Measurements from ENCODE around the gene SPOPL.
"Not testable (repeated sequence)": the region's sequence is repeated elsewhere in the genome, so short reads cannot be mapped to it uniquely, and the experiment has no call there.

The SPOPL gene

DNA sequence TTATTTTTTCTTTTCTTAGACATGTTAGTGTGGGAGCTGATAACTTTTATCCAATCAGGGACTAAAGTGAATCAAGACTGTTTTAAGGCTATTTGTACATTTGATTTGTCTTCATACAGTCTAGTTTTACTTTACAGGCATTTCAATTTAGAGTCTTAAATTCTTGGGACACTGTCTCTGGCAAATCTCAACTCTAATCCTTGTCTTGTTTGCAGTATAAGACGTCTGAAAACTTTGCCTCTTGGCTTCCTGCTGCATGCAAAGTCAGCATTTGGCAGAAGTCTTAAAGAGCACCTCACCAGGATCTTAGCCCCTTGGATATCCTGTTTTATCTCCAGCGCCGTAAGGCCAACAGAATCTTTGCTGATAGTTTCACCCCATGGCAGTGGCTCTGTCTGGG is 30.3 kb downstream of the SPOPL start:
- DNase-seq, result no peak

DNA sequence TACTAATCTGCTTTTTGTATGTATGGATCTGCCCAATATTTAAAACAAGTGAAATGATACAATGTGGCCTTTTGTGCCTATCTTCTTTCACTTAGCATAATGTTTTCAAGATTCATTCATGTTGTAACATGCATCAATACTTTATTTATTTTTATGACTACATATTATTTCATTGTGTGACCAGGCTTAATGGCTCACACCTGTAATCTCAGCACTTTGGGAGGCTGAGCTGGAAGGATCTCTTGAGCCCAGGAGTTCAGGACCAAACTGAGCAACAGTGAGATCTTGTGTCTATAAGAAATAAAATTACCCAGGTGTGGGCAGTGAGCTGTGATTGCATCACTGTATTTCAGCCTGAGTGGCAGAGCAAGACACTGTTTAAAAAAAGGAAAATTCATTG is 33.2 kb downstream of the SPOPL start:
- DNase-seq, result no peak

DNA sequence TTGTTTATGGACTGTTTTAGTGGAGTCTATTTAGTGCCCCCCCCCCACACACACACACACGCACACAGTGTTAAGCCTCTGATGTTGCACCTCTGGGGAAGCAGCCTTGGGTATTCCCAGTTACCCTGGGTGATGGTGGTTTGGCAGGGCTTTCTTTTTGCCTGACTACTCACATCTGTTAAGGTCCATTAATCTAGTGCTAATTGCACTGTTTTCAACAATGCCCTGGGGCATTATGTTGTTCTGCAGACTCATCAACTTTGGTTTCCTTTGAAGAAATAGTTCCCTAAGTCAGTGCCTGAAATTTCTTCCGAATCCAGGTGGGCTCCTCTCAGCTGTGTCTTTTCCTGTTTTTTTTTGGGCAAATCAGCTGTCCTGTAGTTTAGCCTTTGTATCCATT is 34.7 kb downstream of the SPOPL start:
- no peak for DNase-seq

DNA sequence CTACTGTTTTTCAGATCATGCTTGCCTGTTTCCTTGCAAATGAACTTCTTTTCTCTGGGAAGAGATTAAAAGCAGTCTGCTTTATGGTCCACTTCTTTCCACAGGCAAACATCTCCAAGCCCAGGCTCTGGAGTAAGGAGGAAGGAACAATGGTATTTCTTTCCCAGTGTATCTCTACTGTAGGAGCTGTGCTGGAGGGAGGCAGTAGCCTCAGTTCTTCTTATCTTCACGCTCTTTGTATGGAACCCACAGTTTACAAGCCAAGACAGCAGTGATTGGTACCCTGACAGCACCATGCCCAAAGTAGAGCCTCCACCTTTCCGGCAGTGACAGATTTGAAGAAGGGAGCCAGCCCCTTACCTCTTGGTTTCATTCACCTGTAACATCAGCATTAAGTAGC is 35.2 kb downstream of the SPOPL start:
- DNase-seq, result no peak

DNA sequence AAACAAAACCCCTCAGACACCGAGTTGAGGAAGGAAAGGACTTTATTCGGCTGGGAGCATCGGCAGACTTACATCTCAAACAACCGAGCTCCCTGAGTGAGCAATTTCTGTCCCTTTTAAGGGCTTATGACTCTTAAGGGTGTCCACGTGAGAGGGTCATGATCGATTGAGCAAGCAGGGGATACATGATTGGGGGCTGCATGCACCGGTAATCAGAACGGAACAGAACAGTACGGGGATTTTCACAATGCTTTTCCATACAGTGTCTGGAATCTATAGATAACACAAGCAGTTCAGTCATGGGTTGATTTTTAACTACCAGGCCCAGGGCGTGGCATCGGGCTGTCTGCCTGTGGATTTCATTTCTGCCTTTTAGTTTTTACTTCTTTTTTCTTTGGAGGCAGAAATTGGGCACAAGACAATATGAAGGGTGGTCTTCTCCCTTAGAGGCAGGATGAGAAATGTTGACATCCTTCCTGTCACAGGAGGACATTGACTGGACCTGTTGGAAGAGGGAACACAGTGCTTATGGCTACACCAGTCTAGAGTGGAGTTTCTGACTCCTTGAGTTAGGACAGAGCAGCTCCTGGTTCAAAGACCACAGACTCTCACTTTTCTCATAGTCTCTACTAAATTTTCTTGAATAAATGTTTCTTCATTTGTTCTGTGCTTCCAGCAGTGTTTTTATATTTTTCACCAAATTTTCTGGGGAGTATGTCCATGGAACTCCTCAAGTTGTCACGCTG is 35.8 kb downstream of the SPOPL start:
- no peak for DNase-seq

DNA sequence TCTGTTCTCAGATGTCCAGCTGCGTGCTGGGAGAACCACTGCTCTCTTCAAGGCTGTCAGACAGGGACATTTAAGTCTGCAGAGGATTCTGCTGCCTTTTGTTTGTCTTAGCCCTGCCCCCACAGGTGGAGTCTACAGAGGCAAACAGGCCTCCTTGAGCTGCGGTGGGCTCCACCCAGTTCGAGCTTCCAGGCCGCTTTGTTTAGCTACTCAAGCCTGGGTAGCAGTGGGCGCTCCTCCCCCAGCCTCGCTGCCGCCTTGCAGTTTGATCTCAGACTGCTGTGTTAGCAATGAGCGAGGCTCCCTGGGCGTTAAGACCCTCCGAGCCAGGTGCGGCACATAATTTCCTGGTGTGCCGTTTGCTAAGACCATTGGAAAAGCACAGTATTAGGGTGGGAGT is 42.6 kb downstream of the SPOPL start:
- DNase-seq, result not testable (repeated sequence)

DNA sequence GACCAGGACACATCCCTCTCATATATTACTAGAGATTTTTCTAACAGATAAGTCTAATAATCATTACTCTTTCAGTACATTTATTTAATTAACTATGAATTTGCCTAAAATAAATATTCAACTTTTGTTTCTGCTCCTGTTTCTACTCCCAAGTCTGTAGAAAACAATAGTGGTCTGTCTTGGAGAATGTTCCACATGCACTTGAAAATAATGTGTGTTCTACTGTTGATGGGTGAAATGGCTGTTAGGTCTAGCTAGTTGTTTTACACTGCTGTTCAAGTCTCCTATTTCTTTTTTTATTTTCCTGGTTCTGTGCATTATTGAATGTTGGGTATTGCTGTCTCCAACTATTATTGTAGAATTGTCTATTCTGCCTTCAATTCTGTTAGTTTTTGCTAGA is 47.2 kb downstream of the SPOPL start:
- no peak for DNase-seq

DNA sequence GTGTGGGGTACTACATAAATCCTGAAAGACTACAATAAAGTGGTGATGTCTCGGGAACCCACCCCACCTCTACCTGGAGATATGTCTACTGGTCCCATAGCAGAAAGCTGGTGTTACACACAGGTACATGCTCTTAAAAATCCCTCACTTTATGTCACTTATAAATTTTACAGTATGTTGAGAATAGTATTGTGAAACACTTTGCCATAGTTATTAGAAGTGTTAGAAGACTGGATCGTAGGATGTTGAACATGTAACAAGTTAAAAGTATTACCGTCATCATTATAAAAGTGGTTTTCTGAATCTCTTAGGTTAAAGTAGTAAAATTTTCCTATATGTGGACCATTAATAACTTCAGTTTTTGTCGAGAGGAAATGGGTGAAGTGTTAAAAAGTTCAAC is 48.6 kb downstream of the SPOPL start:
- no peak for DNase-seq

DNA sequence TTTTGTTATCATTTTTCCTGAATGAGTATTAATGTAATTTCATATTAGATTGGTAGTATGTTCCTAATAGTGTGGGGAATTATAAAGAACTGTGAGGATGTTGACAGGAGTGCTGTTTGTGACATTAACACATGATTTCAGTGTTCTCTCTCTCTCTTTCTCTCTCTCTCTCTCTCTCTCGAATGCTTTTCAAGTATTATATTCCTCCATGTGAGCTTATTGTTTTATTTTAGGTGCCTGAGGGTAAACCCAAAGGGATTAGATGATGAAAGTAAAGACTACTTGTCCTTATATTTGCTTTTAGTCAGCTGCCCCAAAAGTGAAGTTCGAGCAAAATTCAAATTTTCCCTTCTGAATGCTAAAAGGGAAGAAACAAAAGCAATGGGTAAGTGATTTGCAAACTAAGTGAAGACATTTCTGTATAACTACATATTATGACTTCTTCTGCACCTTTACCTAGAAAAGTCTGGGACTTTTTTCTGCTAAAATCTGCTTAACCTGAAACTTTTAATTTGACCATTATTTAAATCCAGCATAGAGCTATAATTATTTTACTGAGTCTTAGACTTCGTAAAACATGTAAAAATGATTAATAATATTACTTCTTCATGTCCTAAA is 49.2 kb downstream of the SPOPL start:
- no peak for DNase-seq

DNA sequence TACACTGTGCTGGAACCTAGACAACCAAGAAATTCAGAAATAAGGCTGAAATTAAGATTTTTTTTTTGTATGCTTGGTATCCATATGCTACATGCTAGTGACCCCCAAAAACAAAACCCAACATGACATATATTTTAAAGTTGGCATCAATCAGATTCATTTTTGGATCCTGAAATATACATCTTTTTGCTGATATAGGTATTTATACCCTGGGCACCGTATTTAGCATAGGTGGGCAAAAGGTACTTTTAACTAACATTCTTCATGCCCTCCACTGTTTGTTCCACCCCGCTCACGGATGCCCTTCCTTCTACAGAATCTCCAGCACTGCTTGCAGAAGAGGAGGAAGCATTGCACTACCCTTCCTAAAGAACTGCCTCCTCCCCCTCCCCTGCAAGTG is 52.6 kb downstream of the SPOPL start:
- DNase-seq, result no peak

DNA sequence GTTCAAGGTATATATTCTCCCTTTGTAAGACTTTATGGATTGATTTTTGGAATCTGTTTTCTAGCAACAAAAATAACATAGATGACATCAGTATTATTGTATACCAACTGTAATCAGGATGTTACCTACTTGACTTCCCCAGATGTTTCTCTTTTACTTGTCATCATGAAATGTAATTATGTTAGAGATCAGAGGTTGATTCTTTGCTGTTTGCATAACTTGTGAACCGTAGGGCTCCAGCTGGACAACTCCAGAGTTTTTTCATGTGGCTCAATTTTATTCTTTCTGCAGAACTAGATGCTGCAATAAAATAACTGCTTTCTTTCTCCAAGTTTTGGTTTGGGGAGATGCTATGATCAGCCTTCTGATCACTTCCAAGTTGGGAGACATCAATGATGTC is 58.1 kb downstream of the SPOPL start:
- no peak for DNase-seq

DNA sequence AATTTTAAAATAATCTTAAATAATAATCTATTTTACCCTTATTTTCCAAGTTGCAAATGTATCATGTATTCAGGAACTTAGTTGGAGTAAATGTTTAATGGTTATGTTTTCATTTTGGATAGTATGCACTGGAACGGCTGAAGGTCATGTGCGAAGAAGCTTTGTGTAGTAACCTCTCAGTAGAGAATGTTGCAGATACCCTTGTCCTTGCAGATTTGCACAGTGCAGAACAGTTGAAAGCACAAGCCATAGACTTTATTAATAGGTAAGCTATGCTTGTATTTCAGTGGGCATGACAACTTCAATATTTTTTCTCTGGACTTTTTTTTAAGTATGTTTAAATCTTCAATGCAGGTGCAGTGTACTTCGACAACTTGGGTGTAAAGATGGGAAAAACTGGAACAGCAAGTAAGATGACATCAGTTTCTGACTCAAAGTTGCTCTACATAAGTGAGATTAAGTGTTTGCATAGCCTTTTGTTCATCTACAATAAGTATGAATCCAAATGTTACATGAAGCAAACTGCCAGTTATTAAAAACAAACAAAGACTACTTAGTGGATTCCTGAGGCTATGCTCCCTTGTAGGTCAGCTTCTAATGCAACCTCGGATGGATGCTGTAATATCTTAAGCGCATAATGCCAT is 63.1 kb downstream of the SPOPL start:
- no peak for DNase-seq

DNA sequence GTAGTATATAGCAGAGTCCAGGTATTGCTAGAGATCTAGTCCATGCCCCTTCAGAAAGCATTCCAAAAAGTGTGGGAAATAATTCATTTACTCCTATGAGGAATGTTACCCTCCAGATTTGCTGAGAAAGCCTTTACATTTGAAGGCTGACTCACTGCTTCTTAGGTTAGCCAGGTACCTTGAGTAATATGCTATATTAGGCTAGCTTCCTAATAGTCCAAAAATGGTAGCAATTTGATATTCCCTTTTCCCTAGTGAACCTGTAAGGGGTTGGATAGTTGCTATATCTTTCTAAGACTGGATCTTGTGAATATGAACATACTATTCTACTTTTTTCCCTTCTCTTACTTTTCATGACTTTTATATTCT is 63.6 kb downstream of the SPOPL start:
- DNase-seq, result no peak

DNA sequence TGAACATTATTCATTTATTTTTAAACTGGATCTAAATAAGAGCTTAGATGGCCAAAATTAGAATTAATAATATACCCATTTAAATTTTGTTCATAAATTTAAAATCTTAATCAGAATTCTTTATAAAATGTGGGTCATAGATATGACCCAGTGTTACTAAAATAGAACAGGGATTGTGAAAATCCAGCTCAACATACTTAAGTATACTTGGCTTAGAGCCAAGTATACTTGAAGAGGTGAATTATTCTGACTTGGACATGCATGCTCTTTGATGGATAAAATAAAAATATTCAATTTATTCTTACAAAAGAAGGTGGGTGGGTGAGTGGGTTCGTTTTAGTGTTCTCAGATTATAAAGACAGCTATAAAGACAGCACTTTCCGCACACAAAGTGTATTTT is 70.7 kb downstream of the SPOPL start:
- DNase-seq, result no peak

DNA sequence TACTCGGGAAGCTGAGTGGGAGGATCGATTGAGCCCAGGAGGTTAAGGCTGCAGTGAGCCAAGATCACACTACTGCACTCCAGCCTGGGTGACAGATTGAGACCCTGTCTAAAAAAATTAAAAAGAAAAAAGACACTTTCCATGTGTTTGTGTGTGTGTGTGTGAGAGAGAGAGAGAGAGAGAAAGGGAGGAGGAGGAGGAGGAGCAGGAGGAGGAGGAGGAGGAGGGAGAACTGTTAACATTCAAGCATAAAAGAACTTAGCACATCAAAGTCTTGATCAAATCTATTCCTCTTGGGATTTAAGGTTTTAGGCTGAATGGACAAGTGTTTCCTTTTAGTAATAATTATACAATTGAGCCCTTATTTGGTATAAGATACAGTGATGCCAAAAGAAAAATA is 75.5 kb downstream of the SPOPL start:
- no peak for DNase-seq

DNA sequence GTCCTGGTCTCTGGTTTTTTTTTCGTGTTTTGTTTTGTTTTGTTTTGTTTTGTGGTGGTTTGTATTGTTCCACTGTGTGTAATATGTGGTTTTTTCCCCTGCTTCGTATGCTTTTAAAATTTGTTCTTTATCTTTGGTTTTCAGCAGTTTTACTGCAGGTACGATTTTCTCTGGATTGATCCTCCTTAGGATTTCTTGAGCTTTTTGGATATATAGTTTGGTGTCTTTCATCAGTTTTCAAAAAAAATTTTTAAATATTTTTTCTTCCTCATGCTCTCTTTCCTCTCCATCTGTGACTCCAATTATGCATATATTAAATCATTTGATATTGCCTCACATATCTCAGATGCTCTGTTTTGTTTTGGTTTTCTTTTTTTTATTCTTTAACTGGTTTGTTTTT is 78.0 kb downstream of the SPOPL start:
- no peak for DNase-seq

DNA sequence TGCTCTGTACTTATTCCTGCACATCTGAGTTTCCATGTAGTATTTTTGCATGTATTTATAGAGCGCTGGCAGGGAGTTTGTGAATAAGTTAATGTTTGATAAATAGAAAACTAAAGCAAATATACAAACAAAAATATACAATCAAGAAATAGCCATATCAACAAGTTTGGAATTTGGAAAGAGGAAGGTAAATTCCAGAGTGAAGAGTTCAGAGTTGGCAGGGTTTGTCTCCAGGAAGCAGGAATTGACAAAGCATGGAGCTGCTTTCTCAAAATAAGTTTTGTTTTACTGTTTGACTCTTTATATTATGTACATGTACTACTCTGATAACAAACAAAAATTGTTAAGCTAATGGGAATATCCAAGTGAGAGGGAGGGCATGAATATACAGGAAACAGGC is 80.3 kb downstream of the SPOPL start:
- DNase-seq, result no peak

DNA sequence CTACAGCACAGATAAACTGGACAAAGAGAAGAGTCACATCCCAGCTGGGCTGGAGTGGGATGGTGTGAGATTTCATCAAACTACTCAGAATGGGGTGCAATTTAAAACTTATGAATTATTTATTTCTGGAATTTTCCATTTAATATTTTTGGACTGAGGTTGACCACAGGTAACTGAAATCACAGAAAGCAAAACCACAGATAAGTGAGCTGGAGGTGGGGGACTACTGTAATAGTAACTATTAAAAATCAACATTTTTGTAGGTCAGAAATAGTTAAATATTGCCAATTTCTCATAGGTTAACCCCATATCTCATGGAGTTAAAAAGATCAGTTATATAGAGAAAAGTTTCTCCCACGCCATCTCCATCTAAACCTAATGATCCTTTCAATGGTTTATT is 88.1 kb downstream of the SPOPL start:
- DNase-seq, result no peak

DNA sequence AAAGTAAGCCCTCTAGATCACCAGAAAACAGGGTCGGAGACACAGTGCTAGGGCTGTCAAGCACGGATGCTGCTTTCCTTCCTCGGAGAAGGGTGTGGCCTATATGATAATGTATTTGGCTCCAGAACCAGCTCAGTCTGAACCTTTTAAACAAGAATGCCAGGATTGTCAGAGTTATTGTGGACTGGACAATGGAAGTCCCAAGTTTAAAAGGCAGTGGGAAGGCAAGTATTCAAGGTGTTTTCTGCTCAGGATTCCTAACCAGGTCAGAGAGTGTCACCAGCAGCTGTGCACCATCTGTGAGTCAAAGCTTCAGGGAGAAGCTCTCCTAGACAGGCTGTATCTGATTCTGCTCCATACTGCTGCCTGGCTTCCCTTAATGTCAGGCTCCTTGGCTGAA is 94.8 kb downstream of the SPOPL start:
- no peak for DNase-seq

DNA sequence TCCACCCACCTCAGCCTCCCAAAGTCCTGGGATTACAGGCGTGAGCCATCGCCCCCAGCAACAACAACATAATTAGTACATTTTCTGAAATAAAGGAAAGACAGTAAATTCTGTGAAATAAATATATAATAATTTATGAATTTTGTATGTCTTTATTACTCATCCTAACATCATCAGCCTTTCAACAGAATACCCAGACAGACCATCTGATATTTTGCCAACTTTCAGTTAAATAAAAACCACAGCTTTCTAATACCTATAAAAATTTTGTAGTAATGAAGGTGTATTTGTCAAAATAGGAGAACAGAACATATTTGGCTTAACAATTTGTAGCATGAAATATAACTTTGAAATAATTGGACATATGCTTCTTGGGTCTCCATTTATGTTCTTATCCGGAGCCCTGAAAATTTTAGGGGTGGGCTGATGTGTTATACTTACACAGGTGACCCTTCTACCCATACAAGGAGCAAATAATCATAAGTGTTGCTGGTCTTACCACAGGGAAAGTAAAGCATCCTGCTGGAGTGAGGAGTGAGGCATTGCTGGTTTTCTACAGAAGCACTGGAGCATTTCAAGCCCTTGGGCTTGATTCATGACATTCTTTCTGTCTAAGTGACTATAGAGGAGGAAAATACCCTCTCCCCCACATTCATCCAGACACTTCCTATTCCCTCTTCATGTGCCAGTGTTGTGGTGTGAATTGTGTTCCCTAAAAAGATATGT is 99.3 kb downstream of the SPOPL start:
- DNase-seq, result no peak

DNA sequence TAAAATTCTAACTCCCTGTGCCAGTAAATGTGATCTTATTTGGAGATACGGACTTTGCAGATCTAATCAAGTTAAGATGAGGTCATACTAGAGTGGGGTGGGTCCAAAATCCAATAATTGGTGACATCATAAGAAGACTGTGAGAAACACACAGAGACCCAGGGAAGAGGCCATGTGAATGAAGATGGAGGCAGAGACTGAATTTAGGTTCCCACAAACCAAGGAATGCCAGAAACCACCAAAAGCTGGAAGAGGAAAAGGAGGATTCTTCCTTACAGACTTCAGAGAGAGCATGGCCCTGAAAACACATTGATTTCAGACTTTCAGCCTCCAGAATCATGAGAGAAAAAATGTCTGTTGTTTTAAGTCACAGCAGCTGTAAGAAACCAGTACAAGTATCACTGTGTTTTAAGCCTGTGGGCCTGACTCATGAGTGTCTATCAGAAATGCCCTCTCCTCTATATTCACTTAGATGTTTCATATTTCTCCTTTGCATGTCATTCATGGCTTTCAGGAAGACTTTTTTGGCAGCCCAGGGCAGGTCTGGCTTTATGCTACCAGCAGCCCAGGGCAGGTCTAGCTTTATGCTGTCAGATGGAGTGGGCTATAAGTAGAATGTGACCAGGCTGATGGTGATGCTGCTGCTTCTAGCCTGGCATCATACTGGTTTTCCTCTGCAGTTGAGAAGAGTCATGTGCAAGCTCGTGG is 100.0 kb downstream of the SPOPL start:
- no peak for DNase-seq

DNA sequence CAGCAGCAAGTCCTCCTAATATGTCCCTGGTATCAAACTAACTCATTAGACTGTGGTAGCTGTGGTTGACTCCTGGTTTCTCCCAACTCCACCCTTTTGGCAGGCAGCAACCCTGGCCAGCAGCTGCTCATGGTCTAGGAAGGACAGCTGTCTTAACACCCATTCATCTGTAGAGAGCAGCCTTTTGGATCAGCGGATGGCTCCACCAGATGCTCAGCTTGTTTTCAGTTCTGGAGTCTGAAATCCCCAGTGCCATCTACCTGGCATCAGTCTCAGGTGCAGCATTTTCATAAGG is 100.5 kb downstream of the SPOPL start:
- DNase-seq, result no peak

DNA sequence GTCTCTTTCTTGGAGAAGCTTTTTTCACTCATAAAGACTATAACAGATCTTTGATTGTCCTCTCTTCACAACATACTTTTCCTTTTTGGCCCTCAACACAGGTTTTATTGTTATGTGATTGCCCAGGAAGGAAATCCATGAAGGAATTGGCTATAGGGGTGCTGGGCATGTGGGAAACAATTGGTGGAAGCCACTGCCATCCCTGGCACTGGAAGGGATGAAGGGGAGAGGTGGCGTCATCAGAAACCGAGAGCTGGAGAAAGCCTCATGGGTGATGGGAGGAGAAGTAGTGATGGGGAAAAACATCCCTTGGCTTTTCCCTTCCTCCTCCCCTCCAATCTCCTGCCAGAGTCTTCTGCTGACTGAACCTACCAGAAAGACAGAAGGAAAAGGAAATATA is 106.2 kb downstream of the SPOPL start:
- no peak for DNase-seq

DNA sequence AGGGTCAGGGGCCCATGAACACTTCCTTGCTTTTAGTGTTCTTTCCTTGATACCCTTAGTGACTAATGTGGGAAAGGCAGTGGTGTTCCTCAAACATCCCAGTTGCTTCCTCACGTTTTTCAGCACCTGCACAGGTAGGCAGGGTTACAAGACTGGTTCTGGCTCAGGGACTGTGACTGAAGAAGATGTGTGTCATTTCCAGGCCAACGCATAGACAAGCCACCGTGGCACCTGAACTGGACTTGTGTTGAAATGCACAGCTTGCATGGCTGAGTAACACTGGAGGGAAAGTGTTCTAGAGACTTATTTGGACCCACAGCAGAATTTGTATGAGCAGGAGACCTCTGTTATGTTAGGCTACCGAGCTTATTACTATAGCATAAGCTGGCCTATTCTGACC is 107.9 kb downstream of the SPOPL start:
- no peak for DNase-seq

Measured in CD4-positive, alpha-beta T cell treated with Interleukin-12 subunit alpha and Interleukin-12 subunit beta, for 1 hour (primary cell).